GM11168 (cell line): ENCODE measurements around the gene COL13A1.

Experiments used
- in situ Hi-C: fragments of 300-500 bp; cut with MboI; formaldehyde crosslinking; loops from one replicate; pipeline ENCODE4 v1.12.0; 2022; ENCODE audit warnings: low sequenced_read_pairs; ENCODE audit not compliant: unreplicated experiment

COL13A1 gene

GRCh38 chr10:69817078-69817581 lies 15.4 kb downstream of the COL13A1 start:
- in situ Hi-C loops, result no loop called here

GRCh38 chr10:69818676-69819239 lies 17.1 kb downstream of the COL13A1 start:
- in situ Hi-C loops, result no loop called here

GRCh38 chr10:69819716-69820506 lies 18.2 kb downstream of the COL13A1 start:
- in situ Hi-C loops, result no loop called here

GRCh38 chr10:69820817-69821216 lies 19.1 kb downstream of the COL13A1 start:
- in situ Hi-C loops, result no loop called here

GRCh38 chr10:69825604-69826003 lies 23.9 kb downstream of the COL13A1 start:
- in situ Hi-C loops, result no loop called here

- in situ Hi-C loops, result no loop called here
Measured at GRCh38 chr10:69826094-69826493, 24.4 kb downstream of the COL13A1 start.

- in situ Hi-C loops, result no loop called here
Measured at GRCh38 chr10:69826789-69827554, 25.3 kb downstream of the COL13A1 start.

- in situ Hi-C loops, result no loop called here
Measured at GRCh38 chr10:69828144-69828870, 26.6 kb downstream of the COL13A1 start.

- in situ Hi-C loops, result no loop called here
Measured at GRCh38 chr10:69829775-69830174, 28.1 kb downstream of the COL13A1 start.

GRCh38 chr10:69831231-69831855 lies 29.6 kb downstream of the COL13A1 start:
- in situ Hi-C loops, result no loop called here

- in situ Hi-C loops, result no loop called here
Measured at GRCh38 chr10:69835233-69835632, 33.5 kb downstream of the COL13A1 start.

GRCh38 chr10:69835875-69836730 lies 34.4 kb downstream of the COL13A1 start:
- in situ Hi-C loops, result no loop called here

GRCh38 chr10:69836731-69837030 lies 35.0 kb downstream of the COL13A1 start:
- in situ Hi-C loops, result no loop called here

GRCh38 chr10:69837261-69837660 lies 35.6 kb downstream of the COL13A1 start:
- in situ Hi-C loops, result no loop called here

- in situ Hi-C loops, result no loop called here
Measured at GRCh38 chr10:69838418-69838817, 36.7 kb downstream of the COL13A1 start.

- in situ Hi-C loops, result no loop called here
Measured at GRCh38 chr10:69838853-69839252, 37.1 kb downstream of the COL13A1 start.

GRCh38 chr10:69839696-69840345 lies 38.1 kb downstream of the COL13A1 start:
- in situ Hi-C loops, result no loop called here

GRCh38 chr10:69840773-69841172 lies 39.1 kb downstream of the COL13A1 start:
- in situ Hi-C loops, result no loop called here

GRCh38 chr10:69842020-69842419 lies 40.3 kb downstream of the COL13A1 start:
- in situ Hi-C loops, result no loop called here
